Mucosa of descending colon (tissue), 3 donors: Measurements from ENCODE around the gene ARID1B. TPM values are rescaled to one million over a fixed set of nuclear protein-coding genes. Genes with fewer than 3 reads are reported as not detected.

Experiments used
- ATAC-seq: fragments of 200-7000 bp; cut with Tn5 transposase; one replicate; pipeline ENCODE4 v1.9.1; 2020; ENCODE audit warnings: mild to moderate bottlenecking, moderate library complexity
- DNase-seq, 3 donors: peaks; one replicate each; pipeline ENCODE4 v3.0.0-alpha.2; 2020
- H3K36me3 ChIP-seq: fragments of 200-600 bp; one replicate; pipeline ENCODE4 v1.8.0; 2021; ENCODE audit warnings: low read depth, mild to moderate bottlenecking
- H3K4me1 ChIP-seq: fragments of 200-600 bp; one replicate; pipeline ENCODE4 v1.8.0; 2021; ENCODE audit warnings: low read depth, mild to moderate bottlenecking
- H3K4me3 ChIP-seq: fragments of 200-600 bp; one replicate; pipeline ENCODE4 v1.8.0; 2021; ENCODE audit warnings: mild to moderate bottlenecking
- H3K9me3 ChIP-seq: fragments of 200-600 bp; one replicate; pipeline ENCODE4 v1.8.0; 2021; ENCODE audit warnings: mild to moderate bottlenecking
- CTCF ChIP-seq: fragments of 200-600 bp; IDR thresholded peaks from one replicate; pipeline ENCODE4 v1.8.0; 2022; ENCODE audit warnings: antibody characterized with exemption, mild to moderate bottlenecking
- intact Hi-C, 2 donors: fragments of 100-400 bp; cut with DNase I in 1 of 2; cut with micrococcal nuclease in 1 of 2; formaldehyde crosslinking; loops; one replicate each; pipeline versions ENCODE4 v1.11.0 to v1.11.1; 2022; cut with DNase I, micrococcal nuclease
- total RNA-seq, 3 donors: library from RNA; stranded (reverse); fragmentation: NEBNext Ultra II Directional in 2 of 3; extraction: Animal tissue kit (Norgen Biotek cat#: 25700) in 2 of 3; gene quantifications; one replicate each; pipeline versions ENCODE4 v1.2.1 to v1.2.4, GENCODE V29; 2021 to 2023
- donor health status: DM: no; HTN: no; CAD: no; lungs with moderate emphysema.
- donor health status: DM: no; HTN: no; CAD: no.
- donor health status: DM: no; HTN: yes; CAD: no.

The ARID1B gene
- total RNA-seq, 3 donors from 2014 or later: 71.8 to 102 (median 101) TPM

GRCh38 chr6:157124485-157125254 lies 347.5 kb downstream of the ARID1B start:
- Histone ChIP-seq H3K4me3 (no peak overlapping the region), H3K4me1 (peaks cover 8% of the 10 kb centered on the region), H3K9me3 (no peaks in the 10 kb centered on the region), H3K36me3 (no peaks in the 10 kb centered on the region)
- DNase-seq: no peak
- intact Hi-C loops: no loop called here
- no peak for ATAC-seq
- no peak for TF ChIP-seq CTCF

GRCh38 chr6:157125531-157125930 lies 348.4 kb downstream of the ARID1B start:
- H3K4me1 ChIP-seq: peaks cover 12% of the 10 kb centered on the region
- H3K4me3 ChIP-seq: no peak overlapping the region
- ATAC-seq (no peak), DNase-seq (no peak)
- no peak for TF ChIP-seq CTCF
- H3K36me3 ChIP-seq: no peaks in the 10 kb centered on the region
- intact Hi-C loops: no loop called here
- no peaks in the 10 kb centered on the region for H3K9me3 ChIP-seq

- DNase-seq (no peak), ATAC-seq (no peak)
- Histone ChIP-seq H3K9me3 (no peaks in the 10 kb centered on the region), H3K4me3 (no peak overlapping the region), H3K4me1 (peaks cover 12% of the 10 kb centered on the region), H3K36me3 (no peaks in the 10 kb centered on the region)
- intact Hi-C loops: no loop called here
- TF ChIP-seq CTCF: no peak
Observed at GRCh38 chr6:157126183-157127098, 349.3 kb downstream of the ARID1B start.

GRCh38 chr6:157128235-157128775 lies 351.1 kb downstream of the ARID1B start:
- intact Hi-C loops: no loop called here
- H3K36me3 ChIP-seq: no peaks in the 10 kb centered on the region
- peaks cover 12% of the 10 kb centered on the region for H3K4me1 ChIP-seq
- H3K4me3 ChIP-seq: no peak overlapping the region
- no peak for TF ChIP-seq CTCF
- no peaks in the 10 kb centered on the region for H3K9me3 ChIP-seq
- DNase-seq: no peak
- peak; percentile 39 for ATAC-seq

GRCh38 chr6:157131250-157131649 lies 354.1 kb downstream of the ARID1B start:
- H3K9me3 ChIP-seq: no peaks in the 10 kb centered on the region
- H3K36me3 ChIP-seq: no peaks in the 10 kb centered on the region
- no peak overlapping the region for H3K4me3 ChIP-seq
- peaks cover 12% of the 10 kb centered on the region for H3K4me1 ChIP-seq
- ATAC-seq (no peak), DNase-seq (no peak)
- intact Hi-C loops: no loop called here
- no peak for TF ChIP-seq CTCF
